ENCODE measurements around the gene CLEC1A. TPM values are rescaled to one million over a fixed set of nuclear protein-coding genes. Genes with fewer than 3 reads are reported as not detected.

The CLEC1A gene
- polyA plus RNA-seq, 1 experiment, result not detected

DNA sequence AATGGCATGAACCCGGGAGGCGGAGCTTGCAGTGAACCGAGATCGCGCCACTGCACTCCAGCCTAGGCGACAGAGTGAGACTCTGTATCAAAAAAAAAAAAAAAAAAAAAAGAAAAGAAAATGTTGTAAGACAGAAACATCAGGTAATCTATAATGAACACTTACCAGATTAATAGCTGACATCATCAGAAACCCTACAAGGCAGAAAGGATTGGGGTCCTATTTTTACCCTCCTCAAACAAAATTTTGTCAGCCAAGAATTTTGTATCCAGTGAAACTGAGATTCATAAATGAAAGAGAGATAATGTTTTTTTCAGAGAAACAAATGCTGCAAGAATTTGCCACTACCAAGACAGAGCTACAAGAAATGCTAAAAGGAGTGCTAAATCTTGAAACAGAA is 14.1 kb downstream of the CLEC1A start:
- DNase-seq (ENCODE audit: low read depth, low spot score), result no peak
- TF ChIP-seq CTCF (IDR thresholded peaks at IDR 0.05; ENCODE audit: low read depth, low read length), result no peak
- POLR2A ChIA-PET, result no interaction called here
- Histone ChIP-seq H3K27me3 (ENCODE audit: control insufficient read depth, insufficient read depth, low read length) (no peaks in the 10 kb centered on the region), H3K4me3 (ENCODE audit: low read depth, low read length) (no peak overlapping the region), H3K9me3 (ENCODE audit: control insufficient read depth, insufficient read depth, low read length) (no peaks in the 10 kb centered on the region), H3K27ac (ENCODE audit: low read depth, low read length) (no peak overlapping the region)
- CTCF ChIA-PET, result interaction anchor here (0.6 kb wide), 1 partner anchor 68 kb away, joined by 3 read pairs; no protein-coding TSS in a partner anchor

GRCh38 chr12:10082117-10082874 is 16.5 kb downstream of the CLEC1A start:
- TF ChIP-seq CTCF (IDR thresholded peaks at IDR 0.05; ENCODE audit: low read depth, low read length), result no peak
- POLR2A ChIA-PET, result no interaction called here
- Histone ChIP-seq H3K4me3 (ENCODE audit: low read depth, low read length) (no peak overlapping the region), H3K27me3 (ENCODE audit: control insufficient read depth, insufficient read depth, low read length) (no peaks in the 10 kb centered on the region), H3K9me3 (ENCODE audit: control insufficient read depth, insufficient read depth, low read length) (no peaks in the 10 kb centered on the region), H3K27ac (ENCODE audit: low read depth, low read length) (no peak overlapping the region)
- CTCF ChIA-PET, result no interaction called here
- no peak for DNase-seq (ENCODE audit: low read depth, low spot score)

DNA sequence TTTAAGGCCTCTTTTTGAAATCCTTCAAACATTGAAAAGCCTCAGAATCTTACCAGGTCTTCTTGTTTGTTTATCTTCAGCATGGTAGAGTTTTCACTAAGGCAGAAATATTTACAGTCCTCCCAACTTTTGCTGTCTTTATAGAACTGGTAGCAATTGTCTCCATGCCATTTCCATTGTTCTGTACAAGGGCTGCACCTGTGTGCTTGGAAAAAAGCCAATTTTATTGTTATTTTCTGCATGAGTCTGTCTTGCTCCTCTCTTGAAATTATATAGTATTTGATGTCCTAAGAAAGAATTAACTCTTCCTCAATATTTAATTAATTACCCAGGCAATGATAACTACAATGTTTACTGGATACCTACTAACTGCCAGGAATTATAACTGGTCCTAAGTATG is 23.3 kb downstream of the CLEC1A start:
- ChIA-PET CTCF (no interaction called here), POLR2A (no interaction called here)
- no peak overlapping the region for H3K4me3 ChIP-seq (ENCODE audit: low read depth, low read length)
- H3K9me3 ChIP-seq (ENCODE audit: control insufficient read depth, insufficient read depth, low read length), result no peaks in the 10 kb centered on the region
- no peak for TF ChIP-seq CTCF (IDR thresholded peaks at IDR 0.05; ENCODE audit: low read depth, low read length)
- no peak overlapping the region for H3K27ac ChIP-seq (ENCODE audit: low read depth, low read length)
- H3K27me3 ChIP-seq (ENCODE audit: control insufficient read depth, insufficient read depth, low read length), result no peaks in the 10 kb centered on the region
- no peak for DNase-seq (ENCODE audit: low read depth, low spot score)

DNA sequence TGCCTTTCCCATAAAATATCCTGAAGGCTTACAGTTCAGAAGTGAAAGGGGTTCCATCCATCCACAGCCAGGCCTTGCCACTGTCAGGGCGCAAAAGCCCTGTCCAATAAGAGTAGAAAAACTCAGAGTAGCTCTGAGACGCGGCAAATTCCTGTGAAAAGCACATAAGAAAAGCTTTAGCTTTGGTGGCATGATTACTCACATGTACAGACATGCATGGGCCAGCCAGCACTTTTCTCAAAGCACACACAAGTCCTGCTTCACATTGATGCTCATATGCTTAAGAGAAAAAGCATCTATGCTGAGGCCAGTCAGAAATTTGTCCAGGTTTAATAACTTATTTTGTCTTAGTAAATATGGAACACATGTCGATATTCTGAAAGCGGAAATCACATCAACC is 25.5 kb downstream of the CLEC1A start:
- CTCF ChIA-PET, result interaction anchor here (0.6 kb wide), 1 partner anchor 58 kb away, joined by 4 read pairs; no protein-coding TSS in a partner anchor
- Histone ChIP-seq H3K27me3 (ENCODE audit: control insufficient read depth, insufficient read depth, low read length) (no peaks in the 10 kb centered on the region), H3K27ac (ENCODE audit: low read depth, low read length) (no peak overlapping the region), H3K4me3 (ENCODE audit: low read depth, low read length) (no peak overlapping the region), H3K9me3 (ENCODE audit: control insufficient read depth, insufficient read depth, low read length) (no peaks in the 10 kb centered on the region)
- POLR2A ChIA-PET, result no interaction called here
- TF ChIP-seq CTCF (IDR thresholded peaks at IDR 0.05; ENCODE audit: low read depth, low read length), result no peak
- no peak for DNase-seq (ENCODE audit: low read depth, low spot score)

DNA sequence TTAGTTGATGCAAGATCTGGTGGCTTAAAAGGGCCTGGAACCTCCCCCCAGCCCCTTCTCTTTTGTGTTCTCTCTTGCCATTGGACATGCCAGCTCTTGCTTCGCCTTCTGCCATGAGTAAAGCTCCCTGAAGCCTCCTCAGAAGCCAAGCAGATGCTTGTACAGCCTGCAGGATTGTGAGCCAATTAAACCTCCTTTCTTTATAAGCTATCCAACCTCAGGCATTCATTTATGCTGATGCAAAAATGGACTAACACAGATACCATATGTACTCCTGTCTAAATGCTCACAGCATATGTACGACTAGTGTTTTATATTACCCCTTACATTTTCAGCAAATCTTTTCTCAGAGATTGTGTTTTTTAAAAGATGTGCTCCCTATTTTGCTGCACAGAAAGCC is 26.7 kb downstream of the CLEC1A start:
- TF ChIP-seq CTCF (IDR thresholded peaks at IDR 0.05; ENCODE audit: low read depth, low read length), result no peak
- DNase-seq (ENCODE audit: low read depth, low spot score), result no peak
- CTCF ChIA-PET, result no interaction called here
- Histone ChIP-seq H3K27ac (ENCODE audit: low read depth, low read length) (no peak overlapping the region), H3K9me3 (ENCODE audit: control insufficient read depth, insufficient read depth, low read length) (no peaks in the 10 kb centered on the region), H3K27me3 (ENCODE audit: control insufficient read depth, insufficient read depth, low read length) (no peaks in the 10 kb centered on the region), H3K4me3 (ENCODE audit: low read depth, low read length) (no peak overlapping the region)
- POLR2A ChIA-PET, result no interaction called here

All from AG04450 (cell line).